ENCODE results near the gene SSR4.

DNA sequence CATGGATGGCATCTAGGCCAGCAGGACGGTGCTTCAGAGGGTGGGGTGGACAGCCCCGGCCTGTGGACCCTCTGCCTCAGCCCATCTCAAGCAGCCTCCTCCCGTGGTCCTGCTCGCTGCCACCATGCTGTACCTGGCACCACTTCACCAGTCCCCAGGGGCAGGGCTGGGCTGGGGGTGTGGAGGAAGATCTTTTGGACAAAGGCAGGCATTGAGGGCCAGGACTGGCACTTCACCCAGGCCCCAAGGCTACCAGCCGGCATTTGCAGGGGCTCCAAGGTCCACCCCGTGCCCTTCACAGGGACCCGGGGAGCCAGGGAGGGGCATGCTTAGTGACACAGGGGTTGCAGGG lies 29.7 kb upstream of the SSR4 start:
- no peak for TF ChIP-seq CTCF (IDR thresholded peaks at IDR 0.05)
- TF ChIP-seq POLR2AphosphoS5 (IDR thresholded peaks at IDR 0.05), result no peak
